Endothelial cell of umbilical vein (primary cell): Measurements from ENCODE around the gene RSPH1.

Experiments
- EZH2 ChIP-seq: IDR thresholded peaks from 2 replicates; pipeline ENCODE4 v1.6.1; 2012; ENCODE audit warnings: borderline replicate concordance, low read depth, mild to moderate bottlenecking, moderate library complexity, low read length, inconsistent platforms; ENCODE audit not compliant: severe bottlenecking
- FOS ChIP-seq: IDR thresholded peaks from 2 replicates; pipeline ENCODE4 v1.6.1; 2011; ENCODE audit warnings: mild to moderate bottlenecking, low read length, moderate library complexity, borderline replicate concordance; ENCODE audit not compliant: insufficient read depth
- GATA2 ChIP-seq: IDR thresholded peaks from 2 replicates; pipeline ENCODE4 v1.7.0; 2011; ENCODE audit warnings: low read depth, mild to moderate bottlenecking, moderate library complexity, mixed read lengths, low read length; ENCODE audit not compliant: insufficient read length, insufficient read depth
- JUN ChIP-seq: IDR thresholded peaks from 2 replicates; pipeline ENCODE4 v1.6.1; 2011; ENCODE audit warnings: borderline replicate concordance, low read depth; ENCODE audit not compliant: insufficient read length, insufficient read depth
- MAX ChIP-seq: IDR thresholded peaks from 2 replicates; pipeline ENCODE4 v1.6.1; 2011; ENCODE audit not compliant: insufficient read depth, insufficient read length
- MYC ChIP-seq: IDR thresholded peaks from one replicate; pipeline ENCODE4 v1.6.1; 2011; ENCODE audit warnings: mild to moderate bottlenecking, low read depth, low read length
- POLR2A ChIP-seq: IDR thresholded peaks from 2 replicates; pipeline ENCODE4 v1.6.1; 2012; ENCODE audit warnings: low read depth, mild to moderate bottlenecking, control low read depth, low read length
- POLR2AphosphoS5 ChIP-seq: IDR thresholded peaks from 2 replicates; pipeline ENCODE4 v1.6.1; 2012; ENCODE audit warnings: low read depth, mild to moderate bottlenecking, control low read depth, low read length, moderate library complexity; ENCODE audit not compliant: insufficient read depth
- TF ChIP-seq, protein P1 (sequence below), 2 donors: IDR thresholded peaks; 1 replicate in 1 of 2; 2 replicates in 1 of 2; pipeline ENCODE4 v1.5.1; 2011; ENCODE audit warnings: low read length in 2 of 2, mild to moderate bottlenecking in 2 of 2, moderate library complexity in 2 of 2, control low read depth in 1 of 2, inconsistent platforms in 1 of 2, low read depth in 1 of 2; ENCODE audit not compliant: insufficient read depth in 1 of 2; ENCODE audit errors: extremely low read depth in 1 of 2

- TF ChIP-seq POLR2A (no peak), POLR2AphosphoS5 (no peak), MYC (no peak), FOS (no peak), JUN (no peak), MAX (no peak), EZH2 (no peak), GATA2 (no peak)
- TF ChIP-seq, protein P1, sequence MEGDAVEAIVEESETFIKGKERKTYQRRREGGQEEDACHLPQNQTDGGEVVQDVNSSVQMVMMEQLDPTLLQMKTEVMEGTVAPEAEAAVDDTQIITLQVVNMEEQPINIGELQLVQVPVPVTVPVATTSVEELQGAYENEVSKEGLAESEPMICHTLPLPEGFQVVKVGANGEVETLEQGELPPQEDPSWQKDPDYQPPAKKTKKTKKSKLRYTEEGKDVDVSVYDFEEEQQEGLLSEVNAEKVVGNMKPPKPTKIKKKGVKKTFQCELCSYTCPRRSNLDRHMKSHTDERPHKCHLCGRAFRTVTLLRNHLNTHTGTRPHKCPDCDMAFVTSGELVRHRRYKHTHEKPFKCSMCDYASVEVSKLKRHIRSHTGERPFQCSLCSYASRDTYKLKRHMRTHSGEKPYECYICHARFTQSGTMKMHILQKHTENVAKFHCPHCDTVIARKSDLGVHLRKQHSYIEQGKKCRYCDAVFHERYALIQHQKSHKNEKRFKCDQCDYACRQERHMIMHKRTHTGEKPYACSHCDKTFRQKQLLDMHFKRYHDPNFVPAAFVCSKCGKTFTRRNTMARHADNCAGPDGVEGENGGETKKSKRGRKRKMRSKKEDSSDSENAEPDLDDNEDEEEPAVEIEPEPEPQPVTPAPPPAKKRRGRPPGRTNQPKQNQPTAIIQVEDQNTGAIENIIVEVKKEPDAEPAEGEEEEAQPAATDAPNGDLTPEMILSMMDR (IDR thresholded peaks at IDR 0.05; ENCODE audit: extremely low read depth in 1 of 2, insufficient read depth in 1 of 2, low read depth in 1 of 2, low read length in 2 of 2), result no peak
These were observed 42.7 kb upstream of the RSPH1 start for GRCh38 chr21:42538479-42539275.
